ENCODE measurements around the gene C19orf25.

The C19orf25 gene

DNA sequence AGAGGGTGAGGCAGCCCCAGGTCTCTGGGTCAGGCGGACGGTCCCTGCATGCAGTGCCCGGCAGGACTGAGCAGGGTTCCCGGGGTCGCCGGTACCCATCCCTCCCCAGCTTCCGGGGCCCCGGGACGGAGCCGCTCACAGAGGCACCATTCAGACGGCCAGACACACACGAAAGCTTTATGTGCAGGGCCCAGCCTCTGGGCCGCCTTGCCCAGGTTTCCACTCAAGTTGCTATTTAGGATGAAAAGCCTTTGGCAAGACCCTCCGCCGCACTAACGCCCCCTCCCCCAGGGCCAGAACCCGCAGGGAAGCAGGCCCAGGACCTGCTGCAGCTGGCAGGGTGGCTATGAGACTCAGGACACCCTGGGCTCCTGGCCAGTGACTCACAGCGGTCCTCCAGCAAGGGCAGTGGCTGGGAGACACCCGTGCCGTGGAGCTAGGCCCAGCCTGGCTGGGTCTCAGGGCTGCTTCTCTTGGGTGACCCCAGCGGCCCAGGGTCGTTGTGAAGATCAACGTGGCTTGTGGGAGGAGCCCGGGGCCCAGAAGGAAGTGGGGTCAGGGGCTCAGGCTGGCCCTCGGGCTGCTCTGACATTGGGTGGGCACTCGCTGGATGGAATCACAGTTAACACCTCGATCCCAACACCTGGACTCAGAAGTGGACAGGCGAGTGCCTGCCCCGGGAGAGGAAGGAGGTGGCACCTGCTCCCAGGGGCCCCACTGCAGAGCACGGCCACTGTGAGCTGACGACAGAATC, 4.8 kb downstream of the C19orf25 start:
- no peak for DNase-seq (ENCODE audit: low read depth)
- TF ChIP-seq, protein P1, sequence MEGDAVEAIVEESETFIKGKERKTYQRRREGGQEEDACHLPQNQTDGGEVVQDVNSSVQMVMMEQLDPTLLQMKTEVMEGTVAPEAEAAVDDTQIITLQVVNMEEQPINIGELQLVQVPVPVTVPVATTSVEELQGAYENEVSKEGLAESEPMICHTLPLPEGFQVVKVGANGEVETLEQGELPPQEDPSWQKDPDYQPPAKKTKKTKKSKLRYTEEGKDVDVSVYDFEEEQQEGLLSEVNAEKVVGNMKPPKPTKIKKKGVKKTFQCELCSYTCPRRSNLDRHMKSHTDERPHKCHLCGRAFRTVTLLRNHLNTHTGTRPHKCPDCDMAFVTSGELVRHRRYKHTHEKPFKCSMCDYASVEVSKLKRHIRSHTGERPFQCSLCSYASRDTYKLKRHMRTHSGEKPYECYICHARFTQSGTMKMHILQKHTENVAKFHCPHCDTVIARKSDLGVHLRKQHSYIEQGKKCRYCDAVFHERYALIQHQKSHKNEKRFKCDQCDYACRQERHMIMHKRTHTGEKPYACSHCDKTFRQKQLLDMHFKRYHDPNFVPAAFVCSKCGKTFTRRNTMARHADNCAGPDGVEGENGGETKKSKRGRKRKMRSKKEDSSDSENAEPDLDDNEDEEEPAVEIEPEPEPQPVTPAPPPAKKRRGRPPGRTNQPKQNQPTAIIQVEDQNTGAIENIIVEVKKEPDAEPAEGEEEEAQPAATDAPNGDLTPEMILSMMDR (IDR thresholded peaks at IDR 0.05; ENCODE audit: insufficient read depth, low read depth, low read length, missing control alignments) = no peak
- no peak overlapping the region for H3K4me3 ChIP-seq (ENCODE audit: low read depth, low read length)

DNA sequence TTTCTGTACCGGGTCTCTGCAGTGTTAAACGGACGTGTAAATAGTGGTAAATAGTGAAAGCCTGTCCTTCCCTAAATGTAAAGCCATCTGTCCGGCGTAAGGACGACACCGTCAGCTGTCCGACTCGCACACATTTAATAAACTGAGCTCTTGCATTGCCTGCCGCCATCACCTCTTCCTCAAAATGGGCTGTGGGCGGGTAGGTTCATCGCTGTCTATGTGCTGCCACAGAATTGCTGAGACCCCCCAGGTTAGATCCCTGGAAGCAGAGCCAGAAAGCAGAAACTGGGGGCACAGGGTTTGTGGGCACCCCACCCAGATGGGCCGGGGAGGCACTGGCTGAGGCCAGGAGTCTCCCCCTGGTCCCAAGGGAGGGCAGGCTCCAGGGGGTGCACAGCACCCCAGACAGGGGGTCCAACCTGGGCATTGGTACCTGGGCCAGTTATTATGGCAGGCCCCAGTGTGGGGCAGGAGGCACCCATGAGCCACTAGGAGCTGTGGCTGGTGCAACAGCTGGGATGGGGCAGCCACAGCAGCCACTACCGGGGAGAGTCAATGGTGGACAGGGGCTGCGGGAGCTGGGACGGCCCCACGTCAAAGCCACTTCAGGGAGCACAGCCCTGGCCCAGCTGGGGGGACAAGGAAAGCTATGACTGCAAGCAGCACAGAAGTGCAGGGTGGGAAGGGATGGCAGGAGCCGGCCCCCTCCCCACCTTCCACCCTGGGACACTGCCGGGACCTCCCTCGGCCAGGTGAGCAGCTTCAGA, 5.7 kb downstream of the C19orf25 start:
- no peak for DNase-seq (ENCODE audit: low read depth)
- TF ChIP-seq, protein P1 (IDR thresholded peaks at IDR 0.05; ENCODE audit: insufficient read depth, low read depth, low read length, missing control alignments) = no peak
- H3K4me3 ChIP-seq (ENCODE audit: low read depth, low read length) = no peak overlapping the region

DNA sequence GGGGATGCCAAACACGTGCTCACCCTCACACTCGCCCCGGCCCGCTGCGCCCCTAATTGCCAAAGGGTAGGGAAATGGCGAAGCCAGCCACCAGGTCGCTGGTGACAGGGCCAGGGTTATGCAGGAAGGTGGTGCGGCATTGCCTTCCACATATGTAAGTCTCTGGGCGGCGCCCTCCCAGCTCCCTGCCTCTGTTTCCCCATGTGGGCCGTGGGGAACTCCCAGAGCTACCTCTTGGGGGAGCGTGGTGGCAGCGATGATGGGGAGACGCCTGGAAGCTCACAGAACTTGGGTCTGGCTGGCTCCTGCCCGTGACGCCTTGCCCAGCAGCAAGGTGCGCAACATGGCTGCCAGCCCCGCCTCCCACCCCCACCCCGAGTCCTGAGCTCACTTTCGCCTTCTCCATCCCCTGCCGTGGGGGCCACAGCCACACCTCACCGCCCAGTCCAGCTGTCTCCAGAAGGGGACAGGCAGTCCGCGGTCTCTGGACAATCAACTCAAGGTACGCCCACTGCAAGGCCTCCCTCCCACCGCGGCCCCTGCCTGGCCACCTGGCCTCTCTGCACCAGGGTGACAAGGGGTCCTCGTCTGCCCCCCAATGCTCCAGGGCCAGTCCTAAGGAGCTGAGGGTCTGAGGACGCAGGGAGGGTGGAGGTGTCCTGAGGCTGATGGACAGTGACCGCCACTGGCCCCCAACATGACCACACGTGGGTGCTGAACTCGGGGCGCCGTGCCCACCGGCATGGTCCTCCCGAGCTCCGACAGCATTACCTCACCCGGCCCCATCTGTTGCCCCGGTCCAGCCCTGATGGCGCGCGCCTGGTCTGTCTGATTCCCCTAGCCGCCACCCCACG, 6.6 kb downstream of the C19orf25 start:
- no peak for DNase-seq (ENCODE audit: low read depth)
- H3K4me3 ChIP-seq (ENCODE audit: low read depth, low read length) = no peak overlapping the region
- TF ChIP-seq, protein P1 (IDR thresholded peaks at IDR 0.05; ENCODE audit: insufficient read depth, low read depth, low read length, missing control alignments) = no peak

DNA sequence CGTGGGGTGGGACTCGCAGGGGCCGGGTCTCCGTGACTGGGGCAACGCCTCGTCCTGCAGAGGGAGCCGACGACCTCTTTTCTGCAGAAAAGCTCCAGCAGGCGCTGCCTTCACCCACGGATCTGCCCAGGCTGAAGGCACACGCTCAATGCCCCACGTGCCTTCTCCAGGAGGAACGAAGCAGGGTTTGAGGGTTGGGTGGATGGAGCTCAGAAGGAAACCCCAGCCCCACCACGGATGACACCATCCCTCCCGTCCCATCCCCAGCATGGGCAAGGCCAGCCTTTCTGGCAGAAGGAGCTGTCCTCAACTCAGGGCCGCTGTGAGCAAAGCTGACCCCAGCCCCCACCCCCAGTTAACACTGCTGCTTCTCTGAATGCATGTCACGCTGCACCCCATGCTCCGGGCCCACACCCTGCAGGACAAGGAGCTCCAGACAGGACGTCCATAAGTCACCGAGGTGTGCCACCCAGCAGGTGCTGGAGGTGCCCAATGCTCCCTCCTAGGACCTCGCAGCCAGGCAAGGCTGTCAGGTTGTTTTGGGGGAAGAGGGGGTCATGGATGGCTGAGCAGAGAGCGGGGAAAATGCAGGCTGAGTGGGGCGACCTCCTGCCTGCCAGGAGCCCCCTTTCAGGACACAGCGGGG, 7.4 kb downstream of the C19orf25 start:
- DNase-seq (ENCODE audit: low read depth) = no peak
- TF ChIP-seq, protein P1 (IDR thresholded peaks at IDR 0.05; ENCODE audit: insufficient read depth, low read depth, low read length, missing control alignments) = no peak
- no peak overlapping the region for H3K4me3 ChIP-seq (ENCODE audit: low read depth, low read length)

DNA sequence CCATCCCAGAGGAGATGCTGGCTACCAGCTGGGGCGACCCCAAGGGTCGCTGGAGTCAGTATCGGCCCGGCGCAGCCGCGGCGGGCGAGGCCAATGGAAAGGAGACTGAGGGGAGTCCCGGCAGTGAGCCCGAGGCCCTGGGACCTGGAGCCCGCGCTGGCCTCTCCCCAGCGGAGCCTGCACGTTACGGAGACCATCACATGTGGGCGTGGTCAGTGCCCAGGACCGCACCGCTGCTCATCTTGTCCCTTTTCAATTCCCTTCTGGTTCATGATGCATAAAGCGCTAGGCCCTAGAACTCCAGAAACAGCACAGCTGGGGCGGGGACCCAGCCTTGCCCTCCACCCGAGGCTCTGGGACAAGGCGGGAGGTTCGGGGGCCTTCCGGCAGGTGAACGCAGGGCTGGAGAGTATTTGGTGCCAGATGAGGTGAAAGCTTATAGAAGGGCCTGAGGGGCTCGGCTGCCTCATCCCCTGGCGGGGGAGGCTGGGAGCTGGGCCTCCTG, 8.0 kb downstream of the C19orf25 start:
- TF ChIP-seq, protein P1 (IDR thresholded peaks at IDR 0.05; ENCODE audit: insufficient read depth, low read depth, low read length, missing control alignments) = no peak
- no peak for DNase-seq (ENCODE audit: low read depth)
- H3K4me3 ChIP-seq (ENCODE audit: low read depth, low read length) = no peak overlapping the region

All from GM12865 (cell line).